Measurements from ENCODE around the gene NDUFB11.

NDUFB11 gene

GRCh38 chrX:47176101-47176740 is 31.7 kb upstream of the NDUFB11 start:
- in situ Hi-C loops (cut with MboI; ENCODE audit: low pct_unique_long_range_greater_than_20kb, low sequenced_read_pairs), result no loop called here
- DNase-seq, result no peak

- in situ Hi-C loops (cut with MboI; ENCODE audit: low pct_unique_long_range_greater_than_20kb, low sequenced_read_pairs), result no loop called here
- no peak for DNase-seq
Measured at GRCh38 chrX:47175588-47175980, 31.1 kb upstream of the NDUFB11 start.

GRCh38 chrX:47174846-47175587 is 30.5 kb upstream of the NDUFB11 start:
- no peak for DNase-seq
- in situ Hi-C loops (cut with MboI; ENCODE audit: low pct_unique_long_range_greater_than_20kb, low sequenced_read_pairs), result no loop called here

GRCh38 chrX:47174376-47174775 is 29.9 kb upstream of the NDUFB11 start:
- DNase-seq, result no peak
- in situ Hi-C loops (cut with MboI; ENCODE audit: low pct_unique_long_range_greater_than_20kb, low sequenced_read_pairs), result no loop called here

- in situ Hi-C loops (cut with MboI; ENCODE audit: low pct_unique_long_range_greater_than_20kb, low sequenced_read_pairs), result no loop called here
- no peak for DNase-seq
Measured at GRCh38 chrX:47172971-47173792, 28.7 kb upstream of the NDUFB11 start.

GRCh38 chrX:47172549-47172948 is 28.0 kb upstream of the NDUFB11 start:
- no peak for DNase-seq
- in situ Hi-C loops (cut with MboI; ENCODE audit: low pct_unique_long_range_greater_than_20kb, low sequenced_read_pairs), result no loop called here

- in situ Hi-C loops (cut with MboI; ENCODE audit: low pct_unique_long_range_greater_than_20kb, low sequenced_read_pairs), result no loop called here
Measured at GRCh38 chrX:47171996-47172395, 27.5 kb upstream of the NDUFB11 start.

GRCh38 chrX:47170861-47171692 is 26.6 kb upstream of the NDUFB11 start:
- DNase-seq, result no peak
- in situ Hi-C loops (cut with MboI; ENCODE audit: low pct_unique_long_range_greater_than_20kb, low sequenced_read_pairs), result no loop called here

More at GRCh38 chrX:47171996-47172395, 27.5 kb upstream of the NDUFB11 start:
- no peak for DNase-seq

GRCh38 chrX:47169726-47170515 is 25.4 kb upstream of the NDUFB11 start:
- in situ Hi-C loops (cut with MboI; ENCODE audit: low pct_unique_long_range_greater_than_20kb, low sequenced_read_pairs), result no loop called here
- DNase-seq, result no peak

- in situ Hi-C loops (cut with MboI; ENCODE audit: low pct_unique_long_range_greater_than_20kb, low sequenced_read_pairs), result no loop called here
- DNase-seq, result no peak
Measured at GRCh38 chrX:47169273-47169672, 24.8 kb upstream of the NDUFB11 start.

- in situ Hi-C loops (cut with MboI; ENCODE audit: low pct_unique_long_range_greater_than_20kb, low sequenced_read_pairs), result no loop called here
Measured at GRCh38 chrX:47168495-47169073, 24.1 kb upstream of the NDUFB11 start.

GRCh38 chrX:47166126-47166525 is 21.6 kb upstream of the NDUFB11 start:
- DNase-seq, result no peak
- in situ Hi-C loops (cut with MboI; ENCODE audit: low pct_unique_long_range_greater_than_20kb, low sequenced_read_pairs), result no loop called here

More at GRCh38 chrX:47168495-47169073, 24.1 kb upstream of the NDUFB11 start:
- DNase-seq, result no peak

GRCh38 chrX:47164420-47164819 is 19.9 kb upstream of the NDUFB11 start:
- DNase-seq, result no peak
- in situ Hi-C loops (cut with MboI; ENCODE audit: low pct_unique_long_range_greater_than_20kb, low sequenced_read_pairs), result no loop called here

GRCh38 chrX:47162927-47163583 is 18.6 kb upstream of the NDUFB11 start:
- DNase-seq, result no peak
- in situ Hi-C loops (cut with MboI; ENCODE audit: low pct_unique_long_range_greater_than_20kb, low sequenced_read_pairs), result no loop called here

- in situ Hi-C loops (cut with MboI; ENCODE audit: low pct_unique_long_range_greater_than_20kb, low sequenced_read_pairs), result no loop called here
- DNase-seq, result no peak
Measured at GRCh38 chrX:47160781-47161180, 16.3 kb upstream of the NDUFB11 start.

GRCh38 chrX:47158781-47159180 is 14.3 kb upstream of the NDUFB11 start:
- no peak for DNase-seq
- in situ Hi-C loops (cut with MboI; ENCODE audit: low pct_unique_long_range_greater_than_20kb, low sequenced_read_pairs), result no loop called here

- DNase-seq, result no peak
- in situ Hi-C loops (cut with MboI; ENCODE audit: low pct_unique_long_range_greater_than_20kb, low sequenced_read_pairs), result no loop called here
Measured at GRCh38 chrX:47158131-47158530, 13.6 kb upstream of the NDUFB11 start.

Measured in KBM-7 (cell line).